ENCODE data around the gene NEMP1.

DNA sequence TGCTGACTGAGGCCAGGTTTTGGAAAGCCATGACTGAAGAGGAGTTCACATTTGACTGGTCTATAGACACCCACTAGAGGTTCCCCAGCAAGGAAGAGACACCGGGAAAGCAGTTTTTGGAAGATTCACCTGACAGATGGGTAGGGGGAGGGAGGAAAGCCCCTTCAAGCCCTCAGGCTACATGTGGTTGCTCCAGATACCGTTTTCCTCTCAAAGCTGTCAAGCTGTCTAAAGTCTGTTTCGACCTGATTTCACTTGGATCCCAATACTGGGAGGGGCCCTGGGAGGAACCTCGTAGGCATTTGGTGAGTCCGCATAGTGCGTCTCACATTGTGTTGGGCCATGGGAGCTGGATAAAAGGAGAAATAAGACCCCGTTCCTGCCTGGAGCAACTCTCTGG is 48.0 kb upstream of the NEMP1 start:
- TF ChIP-seq, protein P1, sequence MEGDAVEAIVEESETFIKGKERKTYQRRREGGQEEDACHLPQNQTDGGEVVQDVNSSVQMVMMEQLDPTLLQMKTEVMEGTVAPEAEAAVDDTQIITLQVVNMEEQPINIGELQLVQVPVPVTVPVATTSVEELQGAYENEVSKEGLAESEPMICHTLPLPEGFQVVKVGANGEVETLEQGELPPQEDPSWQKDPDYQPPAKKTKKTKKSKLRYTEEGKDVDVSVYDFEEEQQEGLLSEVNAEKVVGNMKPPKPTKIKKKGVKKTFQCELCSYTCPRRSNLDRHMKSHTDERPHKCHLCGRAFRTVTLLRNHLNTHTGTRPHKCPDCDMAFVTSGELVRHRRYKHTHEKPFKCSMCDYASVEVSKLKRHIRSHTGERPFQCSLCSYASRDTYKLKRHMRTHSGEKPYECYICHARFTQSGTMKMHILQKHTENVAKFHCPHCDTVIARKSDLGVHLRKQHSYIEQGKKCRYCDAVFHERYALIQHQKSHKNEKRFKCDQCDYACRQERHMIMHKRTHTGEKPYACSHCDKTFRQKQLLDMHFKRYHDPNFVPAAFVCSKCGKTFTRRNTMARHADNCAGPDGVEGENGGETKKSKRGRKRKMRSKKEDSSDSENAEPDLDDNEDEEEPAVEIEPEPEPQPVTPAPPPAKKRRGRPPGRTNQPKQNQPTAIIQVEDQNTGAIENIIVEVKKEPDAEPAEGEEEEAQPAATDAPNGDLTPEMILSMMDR (IDR thresholded peaks at IDR 0.05) = no peak
- no peak for TF ChIP-seq POLR2AphosphoS5 (IDR thresholded peaks at IDR 0.05)
- no peak for TF ChIP-seq POLR2A (IDR thresholded peaks at IDR 0.05)
